ENCODE data around the gene ACVR1C. TPM values are rescaled to one million over a fixed set of nuclear protein-coding genes. Genes with fewer than 3 reads are reported as not detected.

The ACVR1C gene
- not detected in 2 replicates for total RNA-seq

GRCh38 chr2:157628477-157629415 lies at the start of gene ACVR1C:
ACVR1C (minus strand) TSS chr2:157628864; CDS start chr2:157628644, 220 bp downstream.

Other genes with a start within 250 kb of the ACVR1C start
- gene CYTIP, start 184.8 kb downstream of the ACVR1C start, total RNA-seq, result not detected in 2 replicates
- gene ACVR1, start 247.5 kb upstream of the ACVR1C start, total RNA-seq, result 16.3 and 17.9 TPM in 2 replicates

Data from myometrial cell (primary cell).